ENCODE results near the gene ZCCHC4.

Gene ZCCHC4

GRCh38 chr4:25377572-25378436, 65.2 kb downstream of the ZCCHC4 start:
- no peak for DNase-seq

- no peak for DNase-seq
Observed at GRCh38 chr4:25378437-25378743, 65.8 kb downstream of the ZCCHC4 start.

GRCh38 chr4:25379591-25379990, 67.0 kb downstream of the ZCCHC4 start:
- DNase-seq = no peak

GRCh38 chr4:25383647-25384046, 71.1 kb downstream of the ZCCHC4 start:
- no peak for DNase-seq

GRCh38 chr4:25386926-25387325, 74.4 kb downstream of the ZCCHC4 start:
- no peak for DNase-seq

GRCh38 chr4:25397305-25397704, 84.7 kb downstream of the ZCCHC4 start:
- no peak for DNase-seq

- DNase-seq = no peak
Observed at GRCh38 chr4:25399510-25399909, 86.9 kb downstream of the ZCCHC4 start.

- no peak for DNase-seq
Observed at GRCh38 chr4:25401066-25401465, 88.5 kb downstream of the ZCCHC4 start.

GRCh38 chr4:25402521-25402920, 89.9 kb downstream of the ZCCHC4 start:
- no peak for DNase-seq

- no peak for DNase-seq
Observed at GRCh38 chr4:25403699-25404098, 91.1 kb downstream of the ZCCHC4 start.

- no peak for DNase-seq
Observed at GRCh38 chr4:25405453-25405852, 92.9 kb downstream of the ZCCHC4 start.

GRCh38 chr4:25406081-25406692, 93.6 kb downstream of the ZCCHC4 start:
- no peak for DNase-seq

- no peak for DNase-seq
Observed at GRCh38 chr4:25410820-25411529, 98.4 kb downstream of the ZCCHC4 start.

GRCh38 chr4:25413261-25413660, 100.7 kb downstream of the ZCCHC4 start:
- DNase-seq = no peak

- DNase-seq = no peak
Observed at GRCh38 chr4:25417014-25417413, 104.4 kb downstream of the ZCCHC4 start.

All from GF-D8 (cell line).